GM19438 (cell line): ENCODE measurements around the gene MYZAP.

Experiments
- ATAC-seq: cut with Tn5 transposase; IDR thresholded peaks from one replicate; pipeline ENCODE4 v1.9.1; 2021; ENCODE audit warnings: low read depth; ENCODE audit not compliant: unreplicated experiment

Gene MYZAP

GRCh38 chr15:57618325-57618724 lies 26.6 kb downstream of the MYZAP start:
- no peak for ATAC-seq

GRCh38 chr15:57619746-57620145 lies 28.0 kb downstream of the MYZAP start:
- ATAC-seq: no peak

- no peak for ATAC-seq
Measured at GRCh38 chr15:57624730-57625129, 33.0 kb downstream of the MYZAP start.

GRCh38 chr15:57625703-57626448 lies 34.2 kb downstream of the MYZAP start:
- ATAC-seq: no peak

- ATAC-seq: no peak
Measured at GRCh38 chr15:57626713-57627440, 35.2 kb downstream of the MYZAP start.

- ATAC-seq: no peak
Measured at GRCh38 chr15:57631386-57632110, 39.8 kb downstream of the MYZAP start.

GRCh38 chr15:57634290-57634689 lies 42.6 kb downstream of the MYZAP start:
- no peak for ATAC-seq

- ATAC-seq: no peak
Measured at GRCh38 chr15:57635300-57635909, 43.7 kb downstream of the MYZAP start.

GRCh38 chr15:57637846-57638245 lies 46.1 kb downstream of the MYZAP start:
- ATAC-seq: no peak

GRCh38 chr15:57639306-57639705 lies 47.6 kb downstream of the MYZAP start:
- no peak for ATAC-seq

- no peak for ATAC-seq
Measured at GRCh38 chr15:57640930-57641682, 49.4 kb downstream of the MYZAP start.

GRCh38 chr15:57643826-57644225 lies 52.1 kb downstream of the MYZAP start:
- ATAC-seq: no peak

GRCh38 chr15:57646087-57646486 lies 54.4 kb downstream of the MYZAP start:
- no peak for ATAC-seq

- no peak for ATAC-seq
Measured at GRCh38 chr15:57647071-57647790, 55.5 kb downstream of the MYZAP start.

GRCh38 chr15:57647791-57648130 lies 56.1 kb downstream of the MYZAP start:
- no peak for ATAC-seq

GRCh38 chr15:57649138-57649537 lies 57.4 kb downstream of the MYZAP start:
- no peak for ATAC-seq

GRCh38 chr15:57651445-57651844 lies 59.7 kb downstream of the MYZAP start:
- ATAC-seq: no peak

- no peak for ATAC-seq
Measured at GRCh38 chr15:57652481-57652880, 60.8 kb downstream of the MYZAP start.

- no peak for ATAC-seq
Measured at GRCh38 chr15:57654153-57654852, 62.6 kb downstream of the MYZAP start.
